HEK293 (cell line): ENCODE data around the gene PRX.
A peak's percentile ranks its signal among the peaks of the same experiment; 100 is the strongest.

Source experiments
- GLIS2 ChIP-seq: fragments of 450-650 bp; formaldehyde crosslinking; IDR thresholded peaks from 2 replicates; pipeline ENCODE4 v1.5.1; 2016; ENCODE audit warnings: missing biosample characterization, missing genetic modification characterization
- KLF1 ChIP-seq: fragments of 450-650 bp; formaldehyde crosslinking; IDR thresholded peaks from 2 replicates; pipeline ENCODE4 v1.5.1; 2016; ENCODE audit warnings: missing biosample characterization, missing genetic modification characterization
- PRDM1 ChIP-seq: fragments of 450-650 bp; formaldehyde crosslinking; IDR thresholded peaks from 2 replicates; pipeline ENCODE4; 2016; ENCODE audit warnings: missing biosample characterization, missing genetic modification characterization
- SP3 ChIP-seq: fragments of 450-650 bp; formaldehyde crosslinking; IDR thresholded peaks from 2 replicates; pipeline ENCODE4 v1.5.1; 2016; ENCODE audit warnings: missing biosample characterization, missing genetic modification characterization
- TRIM28 ChIP-seq: IDR thresholded peaks from 2 replicates; pipeline ENCODE4 v1.6.1; 2011; ENCODE audit warnings: low read length, control low read depth, borderline replicate concordance
- ZBTB1 ChIP-seq: fragments of 450-650 bp; formaldehyde crosslinking; IDR thresholded peaks from 2 replicates; pipeline ENCODE4 v1.5.1; 2016; ENCODE audit warnings: missing biosample characterization, missing genetic modification characterization
- ZEB2 ChIP-seq: fragments of 450-650 bp; formaldehyde crosslinking; IDR thresholded peaks from 2 replicates; pipeline ENCODE4 v1.5.1; 2016; ENCODE audit warnings: missing biosample characterization, missing genetic modification characterization
- ZNF121 ChIP-seq: fragments of 450-650 bp; formaldehyde crosslinking; IDR thresholded peaks from 2 replicates; pipeline ENCODE4 v1.5.1; 2016; ENCODE audit warnings: missing biosample characterization, missing genetic modification characterization
- ZNF174 ChIP-seq: fragments of 450-650 bp; formaldehyde crosslinking; IDR thresholded peaks from 2 replicates; pipeline ENCODE4 v1.5.0; 2017; ENCODE audit warnings: missing biosample characterization, mild to moderate bottlenecking, missing genetic modification characterization
- ZNF202 ChIP-seq: fragments of 450-650 bp; formaldehyde crosslinking; IDR thresholded peaks from 2 replicates; pipeline ENCODE4 v1.5.1; 2016; ENCODE audit warnings: missing biosample characterization, missing genetic modification characterization, borderline replicate concordance
- ZNF248 ChIP-seq: fragments of 450-650 bp; formaldehyde crosslinking; IDR thresholded peaks from 2 replicates; pipeline ENCODE4 v1.5.1; 2017; ENCODE audit warnings: missing biosample characterization, missing genetic modification characterization
- ZNF324 ChIP-seq: fragments of 450-650 bp; formaldehyde crosslinking; IDR thresholded peaks from 2 replicates; pipeline ENCODE4 v1.5.1; 2016; ENCODE audit warnings: missing biosample characterization, missing genetic modification characterization
- ZNF341 ChIP-seq: fragments of 450-650 bp; formaldehyde crosslinking; IDR thresholded peaks from 2 replicates; pipeline ENCODE4; 2016; ENCODE audit warnings: low read depth, missing biosample characterization, missing genetic modification characterization
- ZNF488 ChIP-seq: fragments of 450-650 bp; formaldehyde crosslinking; IDR thresholded peaks from 2 replicates; pipeline ENCODE4 v1.5.1; 2016; ENCODE audit warnings: missing biosample characterization, missing genetic modification characterization
- ZNF555 ChIP-seq: fragments of 450-650 bp; formaldehyde crosslinking; conservative IDR thresholded peaks from 2 replicates; pipeline ENCODE4 v1.5.1; 2017; ENCODE audit warnings: missing biosample characterization, mild to moderate bottlenecking, missing genetic modification characterization, inconsistent platforms
- ZNF571 ChIP-seq: fragments of 450-650 bp; formaldehyde crosslinking; IDR thresholded peaks from 2 replicates; pipeline ENCODE4 v1.5.0; 2017; ENCODE audit warnings: missing biosample characterization, missing genetic modification characterization
- ZNF664 ChIP-seq: fragments of 450-650 bp; formaldehyde crosslinking; IDR thresholded peaks from 2 replicates; pipeline ENCODE4 v1.5.1; 2016; ENCODE audit warnings: missing biosample characterization, missing genetic modification characterization
- ZNF704 ChIP-seq: fragments of 450-650 bp; formaldehyde crosslinking; IDR thresholded peaks from 2 replicates; pipeline ENCODE4 v1.5.1; 2016; ENCODE audit warnings: missing biosample characterization, missing genetic modification characterization
- TF ChIP-seq, protein P1 (sequence below): fragments of 450-650 bp; formaldehyde crosslinking; IDR thresholded peaks from 2 replicates; pipeline ENCODE4 v1.5.1; 2016; ENCODE audit warnings: missing biosample characterization, missing genetic modification characterization
- TF ChIP-seq, protein P2 (sequence below): fragments of 450-650 bp; formaldehyde crosslinking; conservative IDR thresholded peaks from 2 replicates; pipeline ENCODE4 v1.5.1; 2016; ENCODE audit warnings: low read depth, missing biosample characterization, missing genetic modification characterization
- TF ChIP-seq, protein P3 (sequence below): fragments of 450-650 bp; formaldehyde crosslinking; IDR thresholded peaks from 2 replicates; pipeline ENCODE4 v1.5.1; 2016; ENCODE audit warnings: missing biosample characterization, missing genetic modification characterization
- TF ChIP-seq, protein P4 (sequence below): fragments of 450-650 bp; formaldehyde crosslinking; optimal IDR thresholded peaks from 2 replicates; pipeline ENCODE3; 2016; ENCODE audit warnings: missing biosample characterization, mild to moderate bottlenecking, missing genetic modification characterization

Gene PRX

DNA sequence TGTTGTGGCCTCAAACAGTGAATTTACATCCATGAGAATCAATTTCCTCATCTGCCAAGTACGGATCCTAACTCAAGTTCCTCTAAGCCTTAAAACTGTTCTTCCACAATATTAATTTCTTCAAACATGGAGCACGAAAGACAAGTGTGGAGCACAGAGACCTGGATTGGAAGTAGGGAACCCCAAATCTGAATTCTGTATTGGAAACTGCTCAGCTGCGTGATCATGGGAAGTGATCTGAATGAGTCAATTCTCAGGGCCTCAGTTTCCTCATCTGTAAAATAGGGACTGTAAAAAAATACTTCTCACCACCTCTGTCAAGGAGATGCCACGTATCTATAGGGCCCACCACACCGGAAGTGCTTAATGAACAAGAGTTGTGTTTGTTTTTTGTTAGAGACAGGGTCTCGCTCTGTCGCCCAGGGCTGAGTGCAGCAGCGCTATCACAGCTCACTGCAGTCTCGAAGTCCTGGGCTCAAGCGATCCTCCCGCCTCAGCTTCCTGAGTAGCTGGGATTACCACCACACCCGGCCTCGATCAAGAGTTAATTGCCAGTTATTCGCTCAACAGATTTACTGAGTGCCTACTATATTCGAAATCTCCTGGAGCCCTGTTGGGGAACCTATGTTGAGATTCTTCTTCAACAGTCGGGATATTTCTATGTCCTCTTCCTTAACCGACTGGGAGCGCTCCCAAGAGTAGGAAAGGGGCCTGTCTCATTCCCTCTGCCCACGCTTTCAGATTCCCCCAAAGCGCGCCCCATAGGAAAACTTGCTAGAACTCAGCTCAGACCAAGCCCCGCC lies 29.4 kb upstream of the PRX start (continued):
- TF ChIP-seq ZNF121 (tag by site-specific recombination) (peak; percentile 63; the same call in 1 of the 2 replicates), ZNF704 (tag by site-specific recombination) (no peak), PRDM1 (tag by site-specific recombination) (peak; percentile 42), SP3 (no peak), ZNF248 (no peak), ZNF664 (tag by site-specific recombination) (peak; percentile 100), ZNF202 (tag by site-specific recombination) (no peak), ZNF174 (no peak), ZNF341 (tag by site-specific recombination) (no peak), GLIS2 (tag by site-specific recombination) (no peak), ZNF324 (tag by site-specific recombination) (no peak), ZNF488 (tag by site-specific recombination) (no peak), ZNF571 (tag by site-specific recombination) (no peak), KLF1 (tag by site-specific recombination) (no peak), ZBTB1 (tag by site-specific recombination) (no peak), ZEB2 (no peak), ZNF555 (tag by site-specific recombination) (no peak), TRIM28 (no peak)
- TF ChIP-seq, protein P1, sequence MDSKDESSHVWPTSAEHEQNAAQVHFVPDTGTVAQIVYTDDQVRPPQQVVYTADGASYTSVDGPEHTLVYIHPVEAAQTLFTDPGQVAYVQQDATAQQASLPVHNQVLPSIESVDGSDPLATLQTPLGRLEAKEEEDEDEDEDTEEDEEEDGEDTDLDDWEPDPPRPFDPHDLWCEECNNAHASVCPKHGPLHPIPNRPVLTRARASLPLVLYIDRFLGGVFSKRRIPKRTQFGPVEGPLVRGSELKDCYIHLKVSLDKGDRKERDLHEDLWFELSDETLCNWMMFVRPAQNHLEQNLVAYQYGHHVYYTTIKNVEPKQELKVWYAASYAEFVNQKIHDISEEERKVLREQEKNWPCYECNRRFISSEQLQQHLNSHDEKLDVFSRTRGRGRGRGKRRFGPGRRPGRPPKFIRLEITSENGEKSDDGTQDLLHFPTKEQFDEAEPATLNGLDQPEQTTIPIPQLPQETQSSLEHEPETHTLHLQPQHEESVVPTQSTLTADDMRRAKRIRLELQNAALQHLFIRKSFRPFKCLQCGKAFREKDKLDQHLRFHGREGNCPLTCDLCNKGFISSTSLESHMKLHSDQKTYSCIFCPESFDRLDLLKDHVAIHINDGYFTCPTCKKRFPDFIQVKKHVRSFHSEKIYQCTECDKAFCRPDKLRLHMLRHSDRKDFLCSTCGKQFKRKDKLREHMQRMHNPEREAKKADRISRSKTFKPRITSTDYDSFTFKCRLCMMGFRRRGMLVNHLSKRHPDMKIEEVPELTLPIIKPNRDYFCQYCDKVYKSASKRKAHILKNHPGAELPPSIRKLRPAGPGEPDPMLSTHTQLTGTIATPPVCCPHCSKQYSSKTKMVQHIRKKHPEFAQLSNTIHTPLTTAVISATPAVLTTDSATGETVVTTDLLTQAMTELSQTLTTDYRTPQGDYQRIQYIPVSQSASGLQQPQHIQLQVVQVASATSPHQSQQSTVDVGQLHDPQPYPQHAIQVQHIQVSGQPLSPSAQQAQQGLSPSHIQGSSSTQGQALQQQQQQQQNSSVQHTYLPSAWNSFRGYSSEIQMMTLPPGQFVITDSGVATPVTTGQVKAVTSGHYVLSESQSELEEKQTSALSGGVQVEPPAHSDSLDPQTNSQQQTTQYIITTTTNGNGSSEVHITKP (tag by site-specific recombination), result no peak
- TF ChIP-seq, protein P2, sequence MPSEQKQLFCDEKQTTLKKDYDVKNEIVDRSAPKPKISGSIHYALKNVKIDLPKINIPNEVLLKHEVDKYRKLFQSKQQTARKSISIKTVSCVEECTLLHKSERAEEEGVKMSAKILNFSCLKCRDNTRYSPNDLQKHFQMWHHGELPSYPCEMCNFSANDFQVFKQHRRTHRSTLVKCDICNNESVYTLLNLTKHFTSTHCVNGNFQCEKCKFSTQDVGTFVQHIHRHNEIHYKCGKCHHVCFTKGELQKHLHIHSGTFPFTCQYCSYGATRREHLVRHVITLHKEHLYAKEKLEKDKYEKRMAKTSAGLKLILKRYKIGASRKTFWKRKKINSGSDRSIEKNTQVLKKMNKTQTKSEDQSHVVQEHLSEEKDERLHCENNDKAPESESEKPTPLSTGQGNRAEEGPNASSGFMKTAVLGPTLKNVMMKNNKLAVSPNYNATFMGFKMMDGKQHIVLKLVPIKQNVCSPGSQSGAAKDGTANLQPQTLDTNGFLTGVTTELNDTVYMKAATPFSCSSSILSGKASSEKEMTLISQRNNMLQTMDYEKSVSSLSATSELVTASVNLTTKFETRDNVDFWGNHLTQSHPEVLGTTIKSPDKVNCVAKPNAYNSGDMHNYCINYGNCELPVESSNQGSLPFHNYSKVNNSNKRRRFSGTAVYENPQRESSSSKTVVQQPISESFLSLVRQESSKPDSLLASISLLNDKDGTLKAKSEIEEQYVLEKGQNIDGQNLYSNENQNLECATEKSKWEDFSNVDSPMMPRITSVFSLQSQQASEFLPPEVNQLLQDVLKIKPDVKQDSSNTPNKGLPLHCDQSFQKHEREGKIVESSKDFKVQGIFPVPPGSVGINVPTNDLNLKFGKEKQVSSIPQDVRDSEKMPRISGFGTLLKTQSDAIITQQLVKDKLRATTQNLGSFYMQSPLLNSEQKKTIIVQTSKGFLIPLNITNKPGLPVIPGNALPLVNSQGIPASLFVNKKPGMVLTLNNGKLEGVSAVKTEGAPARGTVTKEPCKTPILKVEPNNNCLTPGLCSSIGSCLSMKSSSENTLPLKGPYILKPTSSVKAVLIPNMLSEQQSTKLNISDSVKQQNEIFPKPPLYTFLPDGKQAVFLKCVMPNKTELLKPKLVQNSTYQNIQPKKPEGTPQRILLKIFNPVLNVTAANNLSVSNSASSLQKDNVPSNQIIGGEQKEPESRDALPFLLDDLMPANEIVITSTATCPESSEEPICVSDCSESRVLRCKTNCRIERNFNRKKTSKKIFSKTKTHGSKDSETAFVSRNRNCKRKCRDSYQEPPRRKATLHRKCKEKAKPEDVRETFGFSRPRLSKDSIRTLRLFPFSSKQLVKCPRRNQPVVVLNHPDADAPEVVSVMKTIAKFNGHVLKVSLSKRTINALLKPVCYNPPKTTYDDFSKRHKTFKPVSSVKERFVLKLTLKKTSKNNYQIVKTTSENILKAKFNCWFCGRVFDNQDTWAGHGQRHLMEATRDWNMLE (tag by site-specific recombination), result no peak
- TF ChIP-seq, protein P3, sequence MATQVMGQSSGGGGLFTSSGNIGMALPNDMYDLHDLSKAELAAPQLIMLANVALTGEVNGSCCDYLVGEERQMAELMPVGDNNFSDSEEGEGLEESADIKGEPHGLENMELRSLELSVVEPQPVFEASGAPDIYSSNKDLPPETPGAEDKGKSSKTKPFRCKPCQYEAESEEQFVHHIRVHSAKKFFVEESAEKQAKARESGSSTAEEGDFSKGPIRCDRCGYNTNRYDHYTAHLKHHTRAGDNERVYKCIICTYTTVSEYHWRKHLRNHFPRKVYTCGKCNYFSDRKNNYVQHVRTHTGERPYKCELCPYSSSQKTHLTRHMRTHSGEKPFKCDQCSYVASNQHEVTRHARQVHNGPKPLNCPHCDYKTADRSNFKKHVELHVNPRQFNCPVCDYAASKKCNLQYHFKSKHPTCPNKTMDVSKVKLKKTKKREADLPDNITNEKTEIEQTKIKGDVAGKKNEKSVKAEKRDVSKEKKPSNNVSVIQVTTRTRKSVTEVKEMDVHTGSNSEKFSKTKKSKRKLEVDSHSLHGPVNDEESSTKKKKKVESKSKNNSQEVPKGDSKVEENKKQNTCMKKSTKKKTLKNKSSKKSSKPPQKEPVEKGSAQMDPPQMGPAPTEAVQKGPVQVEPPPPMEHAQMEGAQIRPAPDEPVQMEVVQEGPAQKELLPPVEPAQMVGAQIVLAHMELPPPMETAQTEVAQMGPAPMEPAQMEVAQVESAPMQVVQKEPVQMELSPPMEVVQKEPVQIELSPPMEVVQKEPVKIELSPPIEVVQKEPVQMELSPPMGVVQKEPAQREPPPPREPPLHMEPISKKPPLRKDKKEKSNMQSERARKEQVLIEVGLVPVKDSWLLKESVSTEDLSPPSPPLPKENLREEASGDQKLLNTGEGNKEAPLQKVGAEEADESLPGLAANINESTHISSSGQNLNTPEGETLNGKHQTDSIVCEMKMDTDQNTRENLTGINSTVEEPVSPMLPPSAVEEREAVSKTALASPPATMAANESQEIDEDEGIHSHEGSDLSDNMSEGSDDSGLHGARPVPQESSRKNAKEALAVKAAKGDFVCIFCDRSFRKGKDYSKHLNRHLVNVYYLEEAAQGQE (tag by site-specific recombination), result no peak
- TF ChIP-seq, protein P4, sequence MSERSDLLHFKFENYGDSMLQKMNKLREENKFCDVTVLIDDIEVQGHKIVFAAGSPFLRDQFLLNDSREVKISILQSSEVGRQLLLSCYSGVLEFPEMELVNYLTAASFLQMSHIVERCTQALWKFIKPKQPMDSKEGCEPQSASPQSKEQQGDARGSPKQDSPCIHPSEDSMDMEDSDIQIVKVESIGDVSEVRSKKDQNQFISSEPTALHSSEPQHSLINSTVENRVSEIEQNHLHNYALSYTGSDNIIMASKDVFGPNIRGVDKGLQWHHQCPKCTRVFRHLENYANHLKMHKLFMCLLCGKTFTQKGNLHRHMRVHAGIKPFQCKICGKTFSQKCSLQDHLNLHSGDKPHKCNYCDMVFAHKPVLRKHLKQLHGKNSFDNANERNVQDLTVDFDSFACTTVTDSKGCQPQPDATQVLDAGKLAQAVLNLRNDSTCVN (tag by site-specific recombination), result no peak
